Mesothelial cell of epicardium (in vitro differentiated cells): ENCODE measurements around the gene STK38. TPM values are rescaled to one million over a fixed set of nuclear protein-coding genes. Genes with fewer than 3 reads are reported as not detected.
"Not testable (repeated sequence)": the region's sequence is repeated elsewhere in the genome, so short reads cannot be mapped to it uniquely, and the experiment has no call there.

Experiments used
- DNase-seq, 2 experiments: peaks; one replicate each; pipeline ENCODE4 v3.0.0; 2021; ENCODE audit warnings: low spot score in 2 of 2; ENCODE audit not compliant: unreplicated experiment in 2 of 2
- H3K27ac Mint-ChIP-seq: 2 replicates; pipeline ENCODE4 v1.8.0; 2021; ENCODE audit warnings: mixed read lengths
- H3K27me3 Mint-ChIP-seq: 2 replicates; pipeline ENCODE4 v1.8.0; 2021; ENCODE audit warnings: low read depth, mixed read lengths
- H3K36me3 Mint-ChIP-seq: 2 replicates; pipeline ENCODE4 v1.8.0; 2021; ENCODE audit warnings: mixed read lengths
- H3K4me1 Mint-ChIP-seq: 2 replicates; pipeline ENCODE4 v1.8.0; 2021; ENCODE audit warnings: mixed read lengths
- H3K4me3 Mint-ChIP-seq: 2 replicates; pipeline ENCODE4 v1.8.0; 2021; ENCODE audit warnings: mild to moderate bottlenecking, moderate library complexity, mixed read lengths
- H3K9me3 Mint-ChIP-seq: 2 replicates; pipeline ENCODE4 v1.8.0; 2021; ENCODE audit warnings: mixed read lengths
- total RNA-seq: library from RNA; stranded (reverse); gene quantifications from 3 replicates; pipeline ENCODE4 v1.2.1, GENCODE V29; 2021
- TF ChIP-seq, protein P1 (sequence below): fragments of 200-600 bp; sonication (generic); IDR thresholded peaks from one replicate; pipeline ENCODE4 v1.5.0; 2021; ENCODE audit warnings: antibody characterized with exemption; ENCODE audit not compliant: unreplicated experiment

The STK38 gene
- total RNA-seq, 1 donor from 2014 or later, result 47.8 TPM

- no peak for DNase-seq
- H3K27ac Mint-ChIP-seq, result no peak overlapping the region
Measured at GRCh38 chr6:36491378-36491965, 55.8 kb downstream of the STK38 start.

GRCh38 chr6:36489426-36489825, 57.9 kb downstream of the STK38 start:
- no peak overlapping the region for H3K4me3 Mint-ChIP-seq
- H3K27me3 Mint-ChIP-seq, result no peaks in the 10 kb centered on the region
- no peaks in the 10 kb centered on the region for H3K9me3 Mint-ChIP-seq
- peaks cover 10% of the 10 kb centered on the region for H3K4me1 Mint-ChIP-seq
- H3K27ac Mint-ChIP-seq, result no peak overlapping the region
- peaks cover 57% of the 10 kb centered on the region for H3K36me3 Mint-ChIP-seq
- TF ChIP-seq, protein P1, sequence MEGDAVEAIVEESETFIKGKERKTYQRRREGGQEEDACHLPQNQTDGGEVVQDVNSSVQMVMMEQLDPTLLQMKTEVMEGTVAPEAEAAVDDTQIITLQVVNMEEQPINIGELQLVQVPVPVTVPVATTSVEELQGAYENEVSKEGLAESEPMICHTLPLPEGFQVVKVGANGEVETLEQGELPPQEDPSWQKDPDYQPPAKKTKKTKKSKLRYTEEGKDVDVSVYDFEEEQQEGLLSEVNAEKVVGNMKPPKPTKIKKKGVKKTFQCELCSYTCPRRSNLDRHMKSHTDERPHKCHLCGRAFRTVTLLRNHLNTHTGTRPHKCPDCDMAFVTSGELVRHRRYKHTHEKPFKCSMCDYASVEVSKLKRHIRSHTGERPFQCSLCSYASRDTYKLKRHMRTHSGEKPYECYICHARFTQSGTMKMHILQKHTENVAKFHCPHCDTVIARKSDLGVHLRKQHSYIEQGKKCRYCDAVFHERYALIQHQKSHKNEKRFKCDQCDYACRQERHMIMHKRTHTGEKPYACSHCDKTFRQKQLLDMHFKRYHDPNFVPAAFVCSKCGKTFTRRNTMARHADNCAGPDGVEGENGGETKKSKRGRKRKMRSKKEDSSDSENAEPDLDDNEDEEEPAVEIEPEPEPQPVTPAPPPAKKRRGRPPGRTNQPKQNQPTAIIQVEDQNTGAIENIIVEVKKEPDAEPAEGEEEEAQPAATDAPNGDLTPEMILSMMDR, result no peak
- DNase-seq, result no peak

More at GRCh38 chr6:36491378-36491965, 55.8 kb downstream of the STK38 start:
- Mint-ChIP-seq H3K4me3 (no peak overlapping the region), H3K4me1 (peaks cover 11% of the 10 kb centered on the region), H3K9me3 (no peaks in the 10 kb centered on the region), H3K27me3 (no peaks in the 10 kb centered on the region), H3K36me3 (peaks cover 57% of the 10 kb centered on the region)
- TF ChIP-seq, protein P1, result no peak

- peaks cover 2% of the 10 kb centered on the region for H3K4me1 Mint-ChIP-seq
- H3K27ac Mint-ChIP-seq, result no peak overlapping the region
- H3K27me3 Mint-ChIP-seq, result no peaks in the 10 kb centered on the region
- no peak overlapping the region for H3K4me3 Mint-ChIP-seq
- no peak for DNase-seq
- H3K9me3 Mint-ChIP-seq, result no peaks in the 10 kb centered on the region
- peaks cover 55% of the 10 kb centered on the region for H3K36me3 Mint-ChIP-seq
- TF ChIP-seq, protein P1, result no peak
Measured at GRCh38 chr6:36488221-36488620, 59.1 kb downstream of the STK38 start.

- Mint-ChIP-seq H3K27ac (no peak overlapping the region), H3K9me3 (no peaks in the 10 kb centered on the region), H3K4me3 (no peak overlapping the region), H3K4me1 (peaks cover 2% of the 10 kb centered on the region), H3K27me3 (no peaks in the 10 kb centered on the region), H3K36me3 (peaks cover 55% of the 10 kb centered on the region)
- TF ChIP-seq, protein P1, result no peak
- no peak for DNase-seq
Measured at GRCh38 chr6:36487698-36488097, 59.6 kb downstream of the STK38 start.

GRCh38 chr6:36484736-36485135, 62.5 kb downstream of the STK38 start:
- H3K9me3 Mint-ChIP-seq, result no peaks in the 10 kb centered on the region
- H3K4me1 Mint-ChIP-seq, result no peaks in the 10 kb centered on the region
- H3K4me3 Mint-ChIP-seq, result no peak overlapping the region
- TF ChIP-seq, protein P1, result no peak
- peaks cover 63% of the 10 kb centered on the region for H3K36me3 Mint-ChIP-seq
- H3K27me3 Mint-ChIP-seq, result no peaks in the 10 kb centered on the region
- no peak for DNase-seq
- no peak overlapping the region for H3K27ac Mint-ChIP-seq

DNA sequence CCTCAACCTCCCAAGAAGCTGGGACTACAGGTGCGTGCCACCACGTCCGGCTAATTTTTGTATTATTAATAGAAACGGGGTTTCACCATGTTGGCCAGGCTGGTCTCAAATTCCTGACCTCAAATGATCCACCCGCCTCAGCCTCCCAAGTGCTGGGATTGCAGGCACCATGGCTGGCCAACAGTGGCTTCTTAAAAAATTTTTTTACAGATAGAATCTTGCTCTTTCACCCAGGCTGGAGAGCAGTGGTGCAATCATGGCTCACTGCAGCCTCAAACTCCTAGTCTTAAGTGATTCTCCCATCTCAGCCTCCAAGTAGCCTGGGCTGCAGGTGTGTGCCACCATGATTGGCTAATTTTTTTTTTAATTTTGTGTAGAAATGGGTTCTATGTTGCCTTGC, 64.0 kb downstream of the STK38 start:
- H3K27ac Mint-ChIP-seq, H3K27me3 Mint-ChIP-seq, H3K4me3 Mint-ChIP-seq, H3K9me3 Mint-ChIP-seq, DNase-seq: not testable (repeated sequence)
- peaks cover 58% of the 10 kb centered on the region for H3K36me3 Mint-ChIP-seq
- H3K4me1 Mint-ChIP-seq, result peaks cover 11% of the 10 kb centered on the region
